Type B pancreatic cell (in vitro differentiated cells): ENCODE results near the gene SF3B2. TPM values are rescaled to one million over a fixed set of nuclear protein-coding genes. Genes with fewer than 3 reads are reported as not detected.

Source experiments
- DNase-seq: peaks from one replicate; pipeline ENCODE4 v3.0.0; 2021; ENCODE audit warnings: mixed read lengths; ENCODE audit not compliant: unreplicated experiment; ENCODE audit errors: extremely low spot score
- H3K27ac Mint-ChIP-seq: 2 replicates; pipeline ENCODE4 v1.8.0; 2021; ENCODE audit warnings: mild to moderate bottlenecking, mixed read lengths
- H3K27me3 Mint-ChIP-seq: 2 replicates; pipeline ENCODE4 v1.8.0; 2021; ENCODE audit warnings: mixed read lengths
- H3K36me3 Mint-ChIP-seq: 2 replicates; pipeline ENCODE4 v1.8.0; 2021; ENCODE audit warnings: mixed read lengths
- H3K4me1 Mint-ChIP-seq: one replicate; pipeline ENCODE4 v1.8.0; 2021; ENCODE audit warnings: mixed read lengths; ENCODE audit not compliant: unreplicated experiment
- H3K4me3 Mint-ChIP-seq: 2 replicates; pipeline ENCODE4 v1.8.0; 2021; ENCODE audit warnings: mild to moderate bottlenecking, mixed read lengths
- H3K9me3 Mint-ChIP-seq: 2 replicates; pipeline ENCODE4 v1.8.0; 2021; ENCODE audit warnings: mixed read lengths
- total RNA-seq: library from RNA; stranded (reverse); gene quantifications from 2 replicates; pipeline ENCODE4 v1.2.1, GENCODE V29; 2021; ENCODE audit warnings: low replicate concordance
- TF ChIP-seq, protein P1 (sequence below): fragments of 200-600 bp; sonication (generic); conservative IDR thresholded peaks from 2 replicates; pipeline ENCODE4 v1.5.0; 2021; ENCODE audit warnings: antibody characterized with exemption, mild to moderate bottlenecking

Gene SF3B2
- total RNA-seq, 1 donor from 2014 or later: 210 TPM

DNA sequence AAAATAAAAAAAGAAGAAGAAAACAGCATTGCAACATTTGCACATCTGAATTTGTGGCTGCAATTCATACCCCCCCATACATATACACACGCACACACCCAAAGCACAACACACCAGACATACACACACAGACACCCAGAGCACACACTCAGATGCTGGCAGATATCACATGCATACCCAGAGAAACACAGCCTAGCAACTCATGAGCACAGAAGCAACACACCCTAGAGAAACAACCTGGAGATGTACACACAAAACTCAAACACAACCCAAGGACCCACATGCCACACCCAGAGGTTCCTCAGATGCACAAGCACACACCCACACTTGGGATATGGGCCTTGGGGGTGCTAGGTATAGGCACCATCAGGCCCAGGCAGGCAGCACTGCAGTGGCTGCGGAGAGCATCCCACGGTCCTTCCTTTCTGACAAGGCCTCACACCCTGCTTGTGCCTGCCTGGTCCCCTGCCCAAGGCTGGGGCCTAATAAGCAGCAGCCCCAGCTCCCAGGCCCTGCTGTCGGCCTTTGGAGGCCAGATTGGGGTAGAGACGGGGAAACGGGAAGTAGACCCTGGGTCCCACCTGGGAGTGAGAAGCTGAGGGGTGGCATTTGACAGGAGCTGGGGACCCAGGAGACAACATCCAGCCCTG is 37.2 kb upstream of the SF3B2 start:
- H3K4me3 Mint-ChIP-seq: no peak overlapping the region
- no peak for DNase-seq
- no peaks in the 10 kb centered on the region for H3K4me1 Mint-ChIP-seq
- H3K9me3 Mint-ChIP-seq: no peaks in the 10 kb centered on the region
- H3K36me3 Mint-ChIP-seq: no peaks in the 10 kb centered on the region
- TF ChIP-seq, protein P1, sequence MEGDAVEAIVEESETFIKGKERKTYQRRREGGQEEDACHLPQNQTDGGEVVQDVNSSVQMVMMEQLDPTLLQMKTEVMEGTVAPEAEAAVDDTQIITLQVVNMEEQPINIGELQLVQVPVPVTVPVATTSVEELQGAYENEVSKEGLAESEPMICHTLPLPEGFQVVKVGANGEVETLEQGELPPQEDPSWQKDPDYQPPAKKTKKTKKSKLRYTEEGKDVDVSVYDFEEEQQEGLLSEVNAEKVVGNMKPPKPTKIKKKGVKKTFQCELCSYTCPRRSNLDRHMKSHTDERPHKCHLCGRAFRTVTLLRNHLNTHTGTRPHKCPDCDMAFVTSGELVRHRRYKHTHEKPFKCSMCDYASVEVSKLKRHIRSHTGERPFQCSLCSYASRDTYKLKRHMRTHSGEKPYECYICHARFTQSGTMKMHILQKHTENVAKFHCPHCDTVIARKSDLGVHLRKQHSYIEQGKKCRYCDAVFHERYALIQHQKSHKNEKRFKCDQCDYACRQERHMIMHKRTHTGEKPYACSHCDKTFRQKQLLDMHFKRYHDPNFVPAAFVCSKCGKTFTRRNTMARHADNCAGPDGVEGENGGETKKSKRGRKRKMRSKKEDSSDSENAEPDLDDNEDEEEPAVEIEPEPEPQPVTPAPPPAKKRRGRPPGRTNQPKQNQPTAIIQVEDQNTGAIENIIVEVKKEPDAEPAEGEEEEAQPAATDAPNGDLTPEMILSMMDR: no peak
- peak overlapping the region; percentile 2 for H3K27ac Mint-ChIP-seq
- H3K27me3 Mint-ChIP-seq: peaks cover 9% of the 10 kb centered on the region

DNA sequence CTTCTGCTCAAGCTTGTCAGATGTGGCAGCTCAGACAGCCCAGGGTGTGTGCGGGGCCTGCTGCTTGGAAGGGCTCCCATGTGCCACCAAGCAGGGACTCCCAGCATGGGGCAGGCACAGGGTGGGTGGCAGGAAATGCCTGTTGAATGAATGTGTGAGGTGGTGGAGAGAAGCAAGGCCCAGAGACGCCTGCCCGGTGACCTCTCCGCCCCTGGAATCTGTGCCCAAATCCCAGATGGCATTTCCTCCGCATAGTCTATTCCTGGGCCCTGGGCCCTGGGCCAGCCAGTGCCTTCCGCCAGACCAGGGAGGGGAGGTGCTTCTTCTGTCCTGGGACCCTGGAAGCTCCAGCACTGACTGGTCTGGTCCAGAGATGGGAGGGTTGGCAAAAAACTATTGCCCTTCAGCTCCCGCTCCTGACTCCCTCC is 36.7 kb upstream of the SF3B2 start:
- H3K36me3 Mint-ChIP-seq: no peaks in the 10 kb centered on the region
- no peak overlapping the region for H3K4me3 Mint-ChIP-seq
- H3K27ac Mint-ChIP-seq: no peak overlapping the region
- H3K27me3 Mint-ChIP-seq: peaks cover 4% of the 10 kb centered on the region
- TF ChIP-seq, protein P1: no peak
- no peaks in the 10 kb centered on the region for H3K4me1 Mint-ChIP-seq
- DNase-seq: no peak
- no peaks in the 10 kb centered on the region for H3K9me3 Mint-ChIP-seq

GRCh38 chr11:66015936-66016792 is 36.0 kb upstream of the SF3B2 start:
- Mint-ChIP-seq H3K36me3 (no peaks in the 10 kb centered on the region), H3K27me3 (peaks cover 3% of the 10 kb centered on the region), H3K4me1 (no peaks in the 10 kb centered on the region), H3K9me3 (no peaks in the 10 kb centered on the region), H3K27ac (no peak overlapping the region), H3K4me3 (no peak overlapping the region)
- TF ChIP-seq, protein P1: no peak
- DNase-seq: no peak

DNA sequence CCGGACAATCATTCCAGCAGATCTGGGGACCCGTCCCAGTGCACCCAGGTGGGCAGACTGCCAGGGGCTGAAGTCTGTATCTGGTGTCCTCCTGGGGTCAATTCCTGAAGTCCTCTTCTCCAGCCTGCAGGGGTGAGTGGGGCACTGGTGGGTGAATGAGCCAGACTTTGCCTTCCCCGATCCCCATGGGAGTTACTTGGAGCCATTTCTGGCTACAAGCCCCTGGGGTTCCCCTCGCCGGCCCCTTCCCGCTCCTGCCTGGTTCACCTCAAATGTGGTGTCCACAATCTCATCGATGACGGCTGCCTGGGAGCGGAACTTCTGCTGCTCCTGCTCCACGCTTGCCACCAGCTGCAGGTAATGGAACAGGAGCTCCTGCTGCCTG is 35.4 kb upstream of the SF3B2 start:
- no peak overlapping the region for H3K27ac Mint-ChIP-seq
- no peaks in the 10 kb centered on the region for H3K4me1 Mint-ChIP-seq

GRCh38 chr11:66017321-66017720 is 34.8 kb upstream of the SF3B2 start:
- TF ChIP-seq, protein P1: no peak
- DNase-seq: no peak
- Mint-ChIP-seq H3K4me1 (no peaks in the 10 kb centered on the region), H3K4me3 (no peak overlapping the region), H3K27me3 (no peaks in the 10 kb centered on the region), H3K27ac (no peak overlapping the region), H3K9me3 (no peaks in the 10 kb centered on the region), H3K36me3 (no peaks in the 10 kb centered on the region)

More for the DNA sequence above, 35.4 kb upstream of the SF3B2 start:
- H3K36me3 Mint-ChIP-seq: no peaks in the 10 kb centered on the region
- H3K4me3 Mint-ChIP-seq: no peak overlapping the region
- no peaks in the 10 kb centered on the region for H3K27me3 Mint-ChIP-seq
- TF ChIP-seq, protein P1: no peak
- DNase-seq: no peak
- H3K9me3 Mint-ChIP-seq: no peaks in the 10 kb centered on the region
